ENCODE data around the gene DNAH2. TPM values are rescaled to one million over a fixed set of nuclear protein-coding genes. Genes with fewer than 3 reads are reported as not detected.
A peak's percentile ranks its signal among the peaks of the same experiment; 100 is the strongest.

The DNAH2 gene
- total and polyA plus RNA-seq, 3 donors from 2014 or later: 11.7 to 24.9 (median 22.7) TPM

GRCh38 chr17:7832431-7832830, 114.9 kb downstream of the DNAH2 start:
- no peak overlapping the region for H3K27ac ChIP-seq
- intact Hi-C loops (cut with DNase I; ENCODE audit: low total_unique reads): no loop called here
- no peaks in the 10 kb centered on the region for H3K9me3 ChIP-seq
- peaks cover 11% of the 10 kb centered on the region for H3K4me1 ChIP-seq
- 64 to 87% methylated on average over 10 of the region's 10 CpGs for WGBS, 2 donors
- no peaks in the 10 kb centered on the region for H3K36me3 ChIP-seq (ENCODE audit: low read depth, missing control alignments)
- H3K4me3 ChIP-seq: no peak overlapping the region
- TF ChIP-seq POLR2A (IDR thresholded peaks at IDR 0.05): no peak
- TF ChIP-seq, protein P1, sequence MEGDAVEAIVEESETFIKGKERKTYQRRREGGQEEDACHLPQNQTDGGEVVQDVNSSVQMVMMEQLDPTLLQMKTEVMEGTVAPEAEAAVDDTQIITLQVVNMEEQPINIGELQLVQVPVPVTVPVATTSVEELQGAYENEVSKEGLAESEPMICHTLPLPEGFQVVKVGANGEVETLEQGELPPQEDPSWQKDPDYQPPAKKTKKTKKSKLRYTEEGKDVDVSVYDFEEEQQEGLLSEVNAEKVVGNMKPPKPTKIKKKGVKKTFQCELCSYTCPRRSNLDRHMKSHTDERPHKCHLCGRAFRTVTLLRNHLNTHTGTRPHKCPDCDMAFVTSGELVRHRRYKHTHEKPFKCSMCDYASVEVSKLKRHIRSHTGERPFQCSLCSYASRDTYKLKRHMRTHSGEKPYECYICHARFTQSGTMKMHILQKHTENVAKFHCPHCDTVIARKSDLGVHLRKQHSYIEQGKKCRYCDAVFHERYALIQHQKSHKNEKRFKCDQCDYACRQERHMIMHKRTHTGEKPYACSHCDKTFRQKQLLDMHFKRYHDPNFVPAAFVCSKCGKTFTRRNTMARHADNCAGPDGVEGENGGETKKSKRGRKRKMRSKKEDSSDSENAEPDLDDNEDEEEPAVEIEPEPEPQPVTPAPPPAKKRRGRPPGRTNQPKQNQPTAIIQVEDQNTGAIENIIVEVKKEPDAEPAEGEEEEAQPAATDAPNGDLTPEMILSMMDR (IDR thresholded peaks at IDR 0.05): no peak
- H3K27me3 ChIP-seq: no peaks in the 10 kb centered on the region
- no peak for DNase-seq

GRCh38 chr17:7833011-7833794, 115.7 kb downstream of the DNAH2 start:
- no peak for TF ChIP-seq POLR2A (IDR thresholded peaks at IDR 0.05)
- TF ChIP-seq, protein P1 (IDR thresholded peaks at IDR 0.05): no peak
- H3K9me3 ChIP-seq: no peaks in the 10 kb centered on the region
- WGBS, 2 donors: 20 to 29% methylated on average over 10 to 19 of the region's 19 CpGs
- peak overlapping the region; percentile 98 to 99 for H3K27ac ChIP-seq
- peak overlapping the region; percentile 77 to 91 for H3K4me3 ChIP-seq
- peaks cover 16% of the 10 kb centered on the region for H3K4me1 ChIP-seq
- no peaks in the 10 kb centered on the region for H3K27me3 ChIP-seq
- intact Hi-C loops (cut with DNase I; ENCODE audit: low total_unique reads): no loop called here
- DNase-seq: no peak
- H3K36me3 ChIP-seq (ENCODE audit: low read depth, missing control alignments): no peaks in the 10 kb centered on the region

DNA sequence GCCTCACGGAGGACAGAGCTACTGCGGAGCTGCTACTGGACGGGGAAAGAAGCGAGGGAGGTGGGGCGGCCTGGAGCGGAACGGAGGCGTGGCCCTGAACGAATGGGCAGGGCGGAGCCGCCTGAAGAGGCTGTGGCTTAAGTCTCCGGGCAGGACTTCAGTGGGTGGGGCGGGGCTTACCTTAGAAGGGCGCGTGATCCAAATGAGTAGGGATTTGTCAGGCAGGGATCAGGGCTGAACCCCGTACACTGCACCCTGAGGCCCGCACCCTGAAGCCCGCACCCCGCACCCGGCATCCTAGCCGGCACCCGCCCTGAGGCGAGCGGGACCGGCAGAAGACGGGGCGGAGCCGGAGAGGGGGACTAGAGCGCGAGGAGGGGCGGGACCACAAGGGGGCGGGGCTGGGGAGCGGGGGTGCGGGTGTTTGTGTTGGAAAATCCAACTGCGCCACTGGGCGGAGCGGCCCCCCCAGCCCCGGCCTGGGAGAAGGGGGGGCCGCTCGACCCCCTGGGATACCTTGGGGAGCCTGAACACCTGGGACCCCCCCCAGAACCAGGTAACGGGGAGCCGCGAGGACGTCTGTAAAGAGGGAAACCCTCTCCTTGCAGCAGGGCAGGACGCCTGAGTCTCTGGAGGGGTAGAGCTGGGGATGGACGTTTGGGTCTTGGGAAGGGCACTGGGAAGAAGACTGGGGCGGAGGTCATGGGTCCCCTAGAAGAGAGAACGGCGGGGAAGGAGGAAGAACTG, 116.4 kb downstream of the DNAH2 start, which contains the start of gene KDM6B:
TSS of gene KDM6B (plus strand) at position 423 of the 747 bp plus-strand sequence. CDS start 11,338 bp downstream, outside the sequence.
- peak; percentile 97 for DNase-seq
- H3K27ac ChIP-seq: peak within 1 kb of the TSS; percentile 98 to 99
- peaks cover 22% of the 10 kb centered on the region for H3K4me1 ChIP-seq
- WGBS, 2 donors: 0% methylated on average over 24 to 47 of the region's 49 CpGs
- intact Hi-C loops (cut with DNase I; ENCODE audit: low total_unique reads): no loop called here
- TF ChIP-seq, protein P1 (IDR thresholded peaks at IDR 0.05): peak in 1 of 3 experiments; percentile 1
- TF ChIP-seq POLR2A (IDR thresholded peaks at IDR 0.05): no peak
- H3K27me3 ChIP-seq: no peaks in the 10 kb centered on the region
- H3K36me3 ChIP-seq (ENCODE audit: low read depth, missing control alignments): no peaks in the 10 kb centered on the region
- no peaks in the 10 kb centered on the region for H3K9me3 ChIP-seq
- H3K4me3 ChIP-seq: peak within 1 kb of the TSS; percentile 77 to 91

DNA sequence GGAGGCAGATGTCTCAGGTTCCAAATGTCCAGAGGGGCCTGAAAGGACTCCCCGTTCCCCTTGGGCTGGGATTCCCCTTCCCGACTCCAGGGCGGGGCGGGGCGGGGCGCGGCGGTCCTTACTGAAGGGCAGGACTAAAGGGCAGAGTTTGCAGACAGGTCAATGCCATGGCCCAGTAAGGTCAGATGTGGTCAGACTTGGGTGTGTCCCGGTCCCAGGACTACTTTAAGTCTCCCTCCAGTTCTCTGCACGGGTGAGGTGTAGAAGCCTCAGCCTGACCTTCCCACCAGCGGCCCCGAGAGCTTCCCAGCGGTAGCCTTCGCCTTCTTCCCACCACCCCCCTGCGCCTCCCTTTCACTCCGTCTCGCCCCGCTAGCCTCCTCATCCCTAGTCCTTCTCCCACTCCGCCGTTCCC, 117.0 kb downstream of the DNAH2 start:
- H3K27me3 ChIP-seq: no peaks in the 10 kb centered on the region
- WGBS, 2 donors: 1% methylated on average over 12 to 20 of the region's 20 CpGs
- H3K27ac ChIP-seq: peak overlapping the region; percentile 98 to 99
- peak; percentile 76 for DNase-seq
- H3K9me3 ChIP-seq: no peaks in the 10 kb centered on the region
- H3K4me3 ChIP-seq: peak overlapping the region; percentile 77 to 91
- intact Hi-C loops (cut with DNase I; ENCODE audit: low total_unique reads): no loop called here
- no peak for TF ChIP-seq POLR2A (IDR thresholded peaks at IDR 0.05)
- TF ChIP-seq, protein P1 (IDR thresholded peaks at IDR 0.05): no peak
- no peaks in the 10 kb centered on the region for H3K36me3 ChIP-seq (ENCODE audit: low read depth, missing control alignments)
- H3K4me1 ChIP-seq: peaks cover 28% of the 10 kb centered on the region

Measured in testis (tissue), 3 donors.